ENCODE measurements around the gene EIF3C. TPM values are rescaled to one million over a fixed set of nuclear protein-coding genes. Genes with fewer than 3 reads are reported as not detected.
"Not testable (repeated sequence)": the region's sequence is repeated elsewhere in the genome, so short reads cannot be mapped to it uniquely, and the experiment has no call there.

EIF3C gene
- total RNA-seq, 2 donors from 2014 or later, result 167 to 206 TPM

DNA sequence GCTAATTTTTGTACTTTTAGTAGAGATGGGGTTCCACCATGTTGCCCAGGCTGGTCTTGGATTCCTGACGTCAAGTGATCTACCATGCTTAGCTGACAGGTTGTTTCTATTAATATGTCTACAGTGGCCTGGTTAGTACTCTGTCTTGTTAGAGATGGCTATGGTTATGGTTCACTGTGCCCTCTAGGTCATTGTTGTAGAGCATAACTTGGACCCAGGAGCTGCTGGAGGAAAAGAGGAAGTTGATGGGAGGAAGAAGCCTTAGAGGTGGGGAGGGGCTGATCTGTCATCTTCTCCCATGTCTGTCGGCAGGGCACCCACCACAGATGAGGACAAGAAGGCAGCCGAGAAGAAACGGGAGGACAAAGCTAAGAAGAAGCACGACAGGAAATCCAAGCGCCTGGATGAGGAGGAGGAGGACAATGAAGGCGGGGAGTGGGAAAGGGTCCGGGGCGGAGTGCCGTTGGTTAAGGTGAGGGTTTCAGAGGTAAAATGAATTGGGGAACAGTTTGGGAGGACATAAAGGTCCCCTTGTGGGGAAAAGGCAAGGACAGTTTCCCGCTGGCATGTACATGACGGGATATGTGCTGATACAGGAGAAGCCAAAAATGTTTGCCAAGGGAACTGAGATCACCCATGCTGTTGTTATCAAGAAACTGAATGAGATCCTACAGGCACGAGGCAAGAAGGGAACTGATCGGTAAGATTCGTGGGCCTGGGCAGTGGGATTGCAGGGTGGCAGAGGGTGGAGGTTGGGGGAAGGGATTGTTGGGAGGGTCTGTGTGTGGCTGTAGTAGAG, 11.8 kb downstream of the EIF3C start:
- DNase-seq (ENCODE audit: low spot score); H3K27ac ChIP-seq; H3K36me3 ChIP-seq; H3K4me1 ChIP-seq (ENCODE audit: control insufficient read depth in 1 of 2, low read depth in 2 of 2); H3K27me3 ChIP-seq (replicated peaks; ENCODE audit: insufficient read depth); ATAC-seq (ENCODE audit: insufficient number of reproducible peaks, low FRiP score, low read depth); H3K4me3 ChIP-seq; H3K9me3 ChIP-seq: not testable (repeated sequence)

DNA sequence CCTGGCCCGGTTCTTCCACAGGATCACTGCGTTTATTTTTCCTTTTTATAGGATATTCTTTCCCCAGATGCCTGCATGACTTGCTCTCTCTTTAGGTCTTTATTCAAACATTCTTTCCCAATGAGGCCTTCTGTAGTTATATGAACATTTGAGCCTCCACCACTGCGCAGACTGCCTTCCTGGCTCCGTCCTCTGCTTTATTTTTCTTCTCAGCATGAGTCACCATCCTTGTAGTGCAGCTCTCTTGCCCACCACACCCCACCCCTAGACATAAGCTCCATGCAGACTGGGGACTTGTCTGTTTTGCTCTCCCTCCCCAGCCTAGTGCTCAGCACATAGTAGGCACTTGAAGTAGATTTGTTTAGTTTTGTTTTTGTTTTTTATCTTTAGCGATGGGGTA, 20.0 kb downstream of the EIF3C start:
- ATAC-seq (ENCODE audit: insufficient number of reproducible peaks, low FRiP score, low read depth), result peak; percentile 50
- H3K4me3 ChIP-seq; H3K27ac ChIP-seq; H3K36me3 ChIP-seq; H3K27me3 ChIP-seq (replicated peaks; ENCODE audit: insufficient read depth); H3K9me3 ChIP-seq; H3K4me1 ChIP-seq (ENCODE audit: control insufficient read depth in 1 of 2, low read depth in 2 of 2); DNase-seq (ENCODE audit: low spot score): not testable (repeated sequence)

GRCh38 chr16:28732455-28733124, 21.3 kb downstream of the EIF3C start:
- not testable (repeated sequence) for ATAC-seq (ENCODE audit: insufficient number of reproducible peaks, low FRiP score, low read depth); H3K27me3 ChIP-seq (replicated peaks; ENCODE audit: insufficient read depth)

GRCh38 chr16:28739787-28740186, 28.5 kb downstream of the EIF3C start:
- H3K4me1 ChIP-seq (ENCODE audit: control insufficient read depth in 1 of 2, low read depth in 2 of 2); H3K4me3 ChIP-seq; H3K27me3 ChIP-seq (replicated peaks; ENCODE audit: insufficient read depth); H3K27ac ChIP-seq; H3K36me3 ChIP-seq; DNase-seq (ENCODE audit: low spot score); ATAC-seq (ENCODE audit: insufficient number of reproducible peaks, low FRiP score, low read depth); H3K9me3 ChIP-seq: not testable (repeated sequence)

More at GRCh38 chr16:28732455-28733124, 21.3 kb downstream of the EIF3C start:
- H3K4me1 ChIP-seq (ENCODE audit: control insufficient read depth in 1 of 2, low read depth in 2 of 2); H3K36me3 ChIP-seq; H3K4me3 ChIP-seq; H3K27ac ChIP-seq; H3K9me3 ChIP-seq; DNase-seq (ENCODE audit: low spot score): not testable (repeated sequence)

DNA sequence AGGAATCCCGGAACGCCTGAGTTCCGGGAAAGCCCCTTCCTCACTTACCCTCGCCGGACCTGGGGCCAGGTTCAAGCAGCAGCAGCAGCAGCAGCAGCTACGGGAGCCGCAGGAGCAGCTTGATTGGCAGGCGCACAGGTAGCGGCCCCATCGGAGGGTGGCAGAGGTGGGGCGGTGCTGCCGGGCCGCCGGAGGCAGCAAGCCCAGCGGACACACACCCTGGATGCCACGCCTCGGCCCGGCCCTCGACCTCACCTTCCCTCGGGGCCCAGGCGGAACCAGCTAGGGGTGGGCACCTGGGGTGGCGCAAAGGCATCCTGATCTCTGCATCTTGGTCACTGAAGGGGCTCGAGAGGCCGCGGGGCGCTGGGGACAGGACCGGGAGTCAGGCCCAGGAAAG, 29.4 kb downstream of the EIF3C start:
- not testable (repeated sequence) for H3K36me3 ChIP-seq; H3K27me3 ChIP-seq (replicated peaks; ENCODE audit: insufficient read depth); H3K4me3 ChIP-seq; DNase-seq (ENCODE audit: low spot score); ATAC-seq (ENCODE audit: insufficient number of reproducible peaks, low FRiP score, low read depth); H3K4me1 ChIP-seq (ENCODE audit: control insufficient read depth in 1 of 2, low read depth in 2 of 2); H3K9me3 ChIP-seq; H3K27ac ChIP-seq

GRCh38 chr16:28741295-28741694, 30.0 kb downstream of the EIF3C start:
- not testable (repeated sequence) for H3K27me3 ChIP-seq (replicated peaks; ENCODE audit: insufficient read depth); ATAC-seq (ENCODE audit: insufficient number of reproducible peaks, low FRiP score, low read depth); H3K4me3 ChIP-seq; H3K27ac ChIP-seq; H3K9me3 ChIP-seq; H3K36me3 ChIP-seq; DNase-seq (ENCODE audit: low spot score); H3K4me1 ChIP-seq (ENCODE audit: control insufficient read depth in 1 of 2, low read depth in 2 of 2)

DNA sequence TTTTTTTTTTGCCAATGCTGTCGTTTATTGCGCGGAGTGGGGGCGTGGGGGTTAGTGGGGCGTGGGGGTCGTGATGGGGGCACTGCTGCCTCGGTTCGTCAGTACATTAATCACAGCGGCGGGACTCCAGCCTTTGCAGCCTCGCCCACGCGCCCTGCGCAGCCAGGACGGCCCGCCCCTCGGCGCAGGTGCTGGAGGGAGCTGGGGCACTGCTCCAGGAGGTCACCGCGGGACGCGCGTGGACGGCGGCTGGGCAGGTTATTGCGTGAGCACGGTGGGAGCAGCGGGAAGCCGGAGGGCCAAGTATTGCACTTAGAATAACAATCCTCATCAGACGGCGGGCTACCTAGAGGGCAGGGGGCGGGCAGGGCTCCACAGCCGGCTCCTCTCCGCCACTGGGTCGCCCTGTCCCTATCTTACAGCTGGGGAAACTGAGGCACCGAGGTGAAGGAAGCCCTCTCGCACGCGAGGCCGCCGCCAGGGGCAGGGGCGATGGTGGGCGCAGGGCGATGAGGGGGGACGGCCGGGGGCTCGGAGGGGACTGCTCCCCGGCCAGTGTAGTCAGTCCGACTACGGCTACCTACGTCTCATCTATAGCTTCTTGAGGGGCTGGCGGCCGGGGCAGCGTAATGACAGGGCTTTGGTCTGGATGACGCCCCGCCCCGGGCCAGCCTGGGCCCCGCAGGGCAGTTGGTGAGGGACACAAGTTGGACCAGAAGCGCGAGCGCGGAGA, 35.5 kb downstream of the EIF3C start:
- not testable (repeated sequence) for H3K4me1 ChIP-seq (ENCODE audit: control insufficient read depth in 1 of 2, low read depth in 2 of 2); H3K9me3 ChIP-seq; H3K27me3 ChIP-seq (replicated peaks; ENCODE audit: insufficient read depth); H3K36me3 ChIP-seq; DNase-seq (ENCODE audit: low spot score); ATAC-seq (ENCODE audit: insufficient number of reproducible peaks, low FRiP score, low read depth); H3K27ac ChIP-seq; H3K4me3 ChIP-seq

DNA sequence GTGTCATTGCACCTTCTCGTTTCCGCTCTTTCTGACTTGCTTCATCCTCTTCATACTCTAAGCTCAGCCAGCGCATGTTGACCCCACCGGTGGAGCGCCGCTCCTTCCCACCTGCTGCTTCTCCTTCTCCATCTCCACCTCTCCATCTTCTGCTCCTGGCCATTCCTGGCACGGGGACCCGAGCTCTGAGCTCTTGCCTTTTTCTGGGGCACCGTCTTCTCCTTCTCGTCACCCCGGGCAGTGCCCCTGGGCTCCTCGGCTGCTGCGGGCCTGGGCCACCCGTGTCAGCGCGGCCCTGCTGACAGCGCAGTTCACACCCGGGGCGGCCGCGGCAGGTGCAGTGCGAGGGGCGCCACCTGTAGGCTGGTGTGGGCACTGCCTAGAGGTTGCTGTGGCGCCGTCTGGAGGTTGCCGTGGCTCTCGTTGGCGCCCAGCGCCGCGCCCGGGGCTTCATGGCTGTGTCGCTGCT, 38.8 kb downstream of the EIF3C start:
- H3K4me1 ChIP-seq (ENCODE audit: control insufficient read depth in 1 of 2, low read depth in 2 of 2); DNase-seq (ENCODE audit: low spot score); H3K9me3 ChIP-seq; H3K27me3 ChIP-seq (replicated peaks; ENCODE audit: insufficient read depth); H3K27ac ChIP-seq; H3K36me3 ChIP-seq: not testable (repeated sequence)
- peak; percentile 82 for ATAC-seq (ENCODE audit: insufficient number of reproducible peaks, low FRiP score, low read depth)
- TF ChIP-seq, protein P1, sequence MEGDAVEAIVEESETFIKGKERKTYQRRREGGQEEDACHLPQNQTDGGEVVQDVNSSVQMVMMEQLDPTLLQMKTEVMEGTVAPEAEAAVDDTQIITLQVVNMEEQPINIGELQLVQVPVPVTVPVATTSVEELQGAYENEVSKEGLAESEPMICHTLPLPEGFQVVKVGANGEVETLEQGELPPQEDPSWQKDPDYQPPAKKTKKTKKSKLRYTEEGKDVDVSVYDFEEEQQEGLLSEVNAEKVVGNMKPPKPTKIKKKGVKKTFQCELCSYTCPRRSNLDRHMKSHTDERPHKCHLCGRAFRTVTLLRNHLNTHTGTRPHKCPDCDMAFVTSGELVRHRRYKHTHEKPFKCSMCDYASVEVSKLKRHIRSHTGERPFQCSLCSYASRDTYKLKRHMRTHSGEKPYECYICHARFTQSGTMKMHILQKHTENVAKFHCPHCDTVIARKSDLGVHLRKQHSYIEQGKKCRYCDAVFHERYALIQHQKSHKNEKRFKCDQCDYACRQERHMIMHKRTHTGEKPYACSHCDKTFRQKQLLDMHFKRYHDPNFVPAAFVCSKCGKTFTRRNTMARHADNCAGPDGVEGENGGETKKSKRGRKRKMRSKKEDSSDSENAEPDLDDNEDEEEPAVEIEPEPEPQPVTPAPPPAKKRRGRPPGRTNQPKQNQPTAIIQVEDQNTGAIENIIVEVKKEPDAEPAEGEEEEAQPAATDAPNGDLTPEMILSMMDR (IDR thresholded peaks at IDR 0.05), result peak; percentile 33
- H3K4me3 ChIP-seq, result peak overlapping the region; percentile 48

DNA sequence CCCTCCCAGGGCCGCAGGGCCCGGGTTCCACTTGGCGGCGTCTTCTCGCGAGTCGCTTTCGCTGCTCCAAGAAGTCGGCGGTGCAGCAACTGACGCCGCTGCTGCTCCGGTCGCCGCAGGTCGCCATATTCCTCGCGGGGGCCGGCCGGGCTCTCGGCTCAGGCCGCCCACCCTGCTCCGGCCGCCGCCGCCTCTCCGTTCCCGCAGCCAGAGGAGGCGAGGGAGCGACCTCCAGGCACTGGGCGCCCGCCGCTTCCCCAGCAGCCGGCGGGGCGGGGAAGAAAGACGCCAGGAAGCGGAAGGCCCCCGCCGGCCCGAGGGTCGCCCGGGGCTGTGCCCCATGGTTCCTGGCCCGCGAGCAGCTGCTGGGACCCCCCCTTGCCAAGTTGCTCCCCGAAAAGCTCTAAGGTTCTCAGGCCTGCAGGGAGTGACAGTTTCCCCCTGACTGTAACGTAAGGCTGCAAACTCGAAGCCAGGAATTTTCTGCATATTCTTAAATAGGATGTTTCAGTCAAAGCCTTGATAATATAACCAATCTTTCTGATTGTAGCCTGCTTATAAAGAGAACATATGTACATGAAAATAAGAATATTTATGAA, 39.3 kb downstream of the EIF3C start:
- H3K27ac ChIP-seq; H3K4me1 ChIP-seq (ENCODE audit: control insufficient read depth in 1 of 2, low read depth in 2 of 2); H3K36me3 ChIP-seq; H3K4me3 ChIP-seq; H3K27me3 ChIP-seq (replicated peaks; ENCODE audit: insufficient read depth); DNase-seq (ENCODE audit: low spot score); H3K9me3 ChIP-seq: not testable (repeated sequence)
- peak; percentile 28 for ATAC-seq (ENCODE audit: insufficient number of reproducible peaks, low FRiP score, low read depth)

GRCh38 chr16:28751487-28751886, 40.2 kb downstream of the EIF3C start, which contains the start of gene NPIPB9:
NPIPB9 (plus strand) TSS chr16:28751787.
- H3K27me3 ChIP-seq (replicated peaks; ENCODE audit: insufficient read depth); DNase-seq (ENCODE audit: low spot score); H3K27ac ChIP-seq; H3K36me3 ChIP-seq; H3K4me3 ChIP-seq; ATAC-seq (ENCODE audit: insufficient number of reproducible peaks, low FRiP score, low read depth); H3K9me3 ChIP-seq; H3K4me1 ChIP-seq (ENCODE audit: control insufficient read depth in 1 of 2, low read depth in 2 of 2): not testable (repeated sequence)

DNA sequence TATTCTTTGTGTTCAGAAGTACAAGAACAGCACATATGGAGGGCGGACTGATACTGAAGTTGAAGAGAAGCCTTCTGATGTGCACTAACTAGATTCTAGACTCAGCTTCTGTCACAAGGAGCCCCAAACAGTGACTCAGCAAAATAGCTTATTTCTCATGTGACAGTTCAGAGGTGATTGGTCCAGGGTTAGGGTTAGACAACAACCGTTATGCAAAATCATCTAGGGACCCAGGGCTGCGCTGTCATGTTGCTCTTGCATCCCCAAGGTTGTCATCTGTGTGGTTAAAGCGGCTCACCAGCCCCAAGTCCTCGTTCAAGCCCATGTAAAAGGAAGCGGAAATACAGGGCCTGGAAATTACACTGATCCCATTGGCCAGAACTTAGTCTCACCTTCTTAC, 70.4 kb downstream of the EIF3C start:
- H3K4me1 ChIP-seq (ENCODE audit: control insufficient read depth in 1 of 2, low read depth in 2 of 2); H3K36me3 ChIP-seq; H3K27ac ChIP-seq; H3K4me3 ChIP-seq; DNase-seq (ENCODE audit: low spot score); ATAC-seq (ENCODE audit: insufficient number of reproducible peaks, low FRiP score, low read depth); H3K27me3 ChIP-seq (replicated peaks; ENCODE audit: insufficient read depth); H3K9me3 ChIP-seq: not testable (repeated sequence)
